HuH-7.5 (cell line): ENCODE results near the gene CBR1.
"Not testable (repeated sequence)": the region's sequence is repeated elsewhere in the genome, so short reads cannot be mapped to it uniquely, and the experiment has no call there.

Experiments
- DNase-seq: peaks from one replicate; pipeline ENCODE4 v3.0.0; 2011; ENCODE audit warnings: low spot score

Gene CBR1

DNA sequence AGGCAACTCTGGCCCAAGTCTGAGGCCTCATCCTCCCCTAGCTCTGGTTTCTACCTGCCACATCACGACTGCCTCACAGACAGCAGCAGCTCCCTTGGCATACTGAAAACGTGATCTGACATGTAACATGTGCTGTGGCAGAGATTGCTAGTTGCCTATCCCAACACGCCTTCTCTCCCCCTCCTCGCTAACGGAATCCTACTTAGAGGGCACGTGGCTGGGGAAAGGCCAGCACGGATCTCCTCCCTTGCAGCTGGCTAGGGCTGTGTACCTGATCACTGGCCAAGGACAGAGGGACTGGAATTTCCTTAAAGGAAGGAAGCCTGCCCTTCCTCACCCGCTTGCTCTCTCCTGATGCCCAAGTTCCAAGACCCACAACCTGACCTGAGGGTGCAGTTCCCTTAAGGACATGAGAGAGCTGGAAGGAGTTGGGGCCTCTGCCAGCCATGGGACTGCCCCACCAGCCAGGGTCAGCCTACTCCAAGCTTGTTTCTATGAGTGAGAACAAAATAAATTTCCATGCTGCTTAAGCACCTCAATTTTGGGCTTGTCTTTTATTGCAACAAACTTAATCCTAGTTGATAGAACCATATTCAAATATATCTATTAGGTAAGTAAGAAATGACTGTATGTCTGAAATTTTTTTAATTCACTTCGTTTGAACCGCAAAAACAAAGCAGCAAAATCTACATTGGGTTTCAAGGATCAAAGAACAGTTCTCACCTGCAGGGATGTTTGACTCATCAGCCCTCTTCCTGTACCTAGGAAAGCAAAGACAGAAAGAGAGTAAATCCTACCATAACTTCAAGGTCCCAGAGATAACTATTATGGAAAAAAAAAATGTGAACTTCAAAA is 16.7 kb upstream of the CBR1 start:
- DNase-seq: no peak

GRCh38 chr21:36053715-36054062 is 16.1 kb upstream of the CBR1 start:
- no peak for DNase-seq

- DNase-seq: no peak
These were observed 14.3 kb upstream of the CBR1 start for GRCh38 chr21:36055551-36055950.

DNA sequence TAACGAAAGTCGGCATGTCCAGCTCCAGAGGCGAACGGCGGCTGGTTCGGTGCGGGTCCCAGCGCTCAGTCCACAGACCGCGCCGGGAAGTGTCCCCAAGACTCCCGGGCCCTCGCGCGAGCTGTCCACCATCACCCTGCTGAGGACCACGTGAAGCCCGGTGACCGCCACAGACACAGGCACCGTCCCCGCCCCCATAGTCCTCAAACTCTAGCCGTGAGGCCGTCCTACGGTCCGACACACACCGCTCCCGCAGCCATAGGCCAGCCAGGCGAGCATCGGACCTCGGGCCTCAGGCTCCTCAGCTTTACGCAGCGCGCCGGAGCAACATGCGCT is 10.0 kb upstream of the CBR1 start:
- DNase-seq: peak; percentile 20

DNA sequence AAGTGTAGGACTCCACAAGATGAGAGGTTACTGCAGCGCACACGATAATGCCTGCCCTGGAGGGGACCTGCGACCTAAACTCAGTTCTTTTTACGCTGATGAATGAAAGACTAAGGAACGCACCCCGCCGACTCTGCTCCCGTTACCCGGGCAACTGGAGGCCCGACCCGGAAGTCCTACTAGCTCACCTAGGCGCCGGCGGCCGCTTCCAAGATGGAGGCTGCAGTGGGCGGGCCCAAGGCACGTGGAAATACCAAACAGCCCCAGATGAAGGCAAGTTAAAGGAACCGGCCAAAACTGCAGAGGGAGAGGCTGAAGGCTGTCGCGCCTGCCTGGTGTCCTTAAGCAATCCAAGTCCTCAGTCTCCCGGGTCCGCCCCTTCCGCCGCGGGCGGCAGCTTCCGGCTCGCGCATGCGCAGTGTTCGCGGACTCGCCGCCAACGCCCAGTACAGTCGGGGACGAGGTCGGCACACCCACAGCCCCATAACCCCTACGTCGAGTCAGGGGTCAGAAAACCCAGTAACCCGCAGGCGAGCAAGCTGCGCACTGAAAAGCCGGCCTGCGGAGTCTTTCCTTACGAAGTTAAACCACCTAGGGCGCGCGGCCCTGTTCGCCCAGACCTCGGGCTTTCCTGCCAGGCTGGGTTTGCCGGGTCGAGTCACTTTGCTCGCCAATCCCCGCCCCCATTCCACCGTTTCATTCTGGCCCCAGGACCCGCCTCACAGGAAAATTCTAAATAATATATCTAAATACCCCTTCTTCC is 9.5 kb upstream of the CBR1 start, which contains the start of gene SETD4:
Gene SETD4 (minus strand): TSS at position 368 of the 763 bp plus-strand sequence. CDS start 1,638 bp downstream, outside the sequence.
- peak; percentile 83 for DNase-seq

GRCh38 chr21:36061445-36061844 is 8.4 kb upstream of the CBR1 start:
- DNase-seq: no peak

DNA sequence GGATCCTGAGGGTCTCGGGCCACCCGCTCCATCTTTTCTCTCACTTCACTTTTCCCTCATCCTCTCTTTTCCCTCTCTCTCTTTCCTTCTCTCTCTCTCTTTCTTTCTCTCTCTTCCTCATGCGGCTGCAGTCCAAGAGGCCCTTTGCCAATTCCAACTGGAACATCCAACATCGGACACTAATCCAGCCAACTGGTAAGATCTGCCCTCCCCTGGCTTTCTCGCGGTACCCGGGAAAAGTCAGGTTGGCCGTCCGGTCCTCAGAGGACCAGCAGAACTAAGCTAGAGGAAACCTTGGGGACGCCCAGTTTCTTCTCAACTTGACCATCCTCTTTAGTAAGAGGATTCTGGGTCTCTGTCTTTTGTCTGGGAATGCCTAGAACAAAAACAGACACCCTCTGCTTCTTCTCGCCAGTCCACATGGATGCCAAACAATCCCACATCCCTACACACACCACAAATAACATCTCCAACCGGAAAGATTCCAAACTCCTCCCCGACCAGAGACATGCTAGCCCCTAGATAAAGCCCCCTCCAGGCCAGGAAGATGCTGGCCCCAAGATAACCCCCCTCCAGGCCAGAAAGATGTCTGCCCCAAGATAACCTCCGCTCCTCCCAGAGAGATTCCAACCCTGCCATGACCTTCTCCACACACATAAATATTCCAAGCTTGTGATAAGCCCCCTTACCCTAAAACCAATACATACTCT is 6.3 kb upstream of the CBR1 start:
- no peak for DNase-seq

DNA sequence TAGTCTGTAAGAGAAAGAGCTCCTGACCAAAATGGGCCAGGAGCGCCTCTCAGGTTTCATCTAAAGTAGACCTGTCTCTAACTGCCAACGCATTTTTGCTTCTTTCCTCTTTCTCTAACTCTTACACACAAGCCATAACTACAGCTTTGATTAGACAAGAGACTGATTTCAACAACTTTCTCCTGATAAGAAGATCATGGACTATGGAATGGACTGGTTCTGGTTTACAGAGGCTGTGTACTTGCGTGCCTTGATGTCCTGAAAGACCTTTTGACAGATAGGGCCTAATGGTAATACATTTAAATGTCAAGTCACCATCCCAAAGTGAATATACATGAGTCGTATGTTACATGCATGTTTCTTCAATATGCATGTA is 5.8 kb upstream of the CBR1 start:
- DNase-seq: no peak

DNA sequence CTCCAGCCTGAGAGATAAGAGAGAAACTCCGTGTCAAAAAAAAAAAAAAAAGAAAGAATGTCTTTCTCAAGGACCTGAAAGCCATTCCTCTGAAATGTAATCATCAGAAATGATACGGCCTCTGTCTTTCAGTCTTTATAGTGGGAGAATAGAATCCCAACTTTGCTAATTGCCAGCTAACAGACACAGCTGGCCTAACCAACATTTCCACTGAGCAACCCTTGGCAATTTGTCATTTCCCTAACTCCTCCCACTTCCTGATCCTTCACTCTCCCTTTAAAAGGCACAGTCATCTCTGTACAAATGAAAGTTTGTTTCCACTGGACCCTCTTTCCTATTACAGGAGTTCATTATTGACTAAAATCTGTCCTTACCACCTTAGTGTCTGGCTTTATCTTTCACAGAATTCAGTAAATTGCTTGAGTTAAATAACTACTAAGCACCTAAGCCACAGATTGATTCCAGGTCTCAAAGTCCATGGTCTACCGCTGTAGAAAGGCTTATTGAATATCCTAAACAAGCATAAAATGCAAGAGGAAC is 4.3 kb upstream of the CBR1 start:
- no peak for DNase-seq

GRCh38 chr21:36068748-36069398 is 951 bp upstream of the CBR1 start:
- DNase-seq: no peak

GRCh38 chr21:36070999-36071398 is 1.2 kb downstream of the CBR1 start:
- no peak for DNase-seq

DNA sequence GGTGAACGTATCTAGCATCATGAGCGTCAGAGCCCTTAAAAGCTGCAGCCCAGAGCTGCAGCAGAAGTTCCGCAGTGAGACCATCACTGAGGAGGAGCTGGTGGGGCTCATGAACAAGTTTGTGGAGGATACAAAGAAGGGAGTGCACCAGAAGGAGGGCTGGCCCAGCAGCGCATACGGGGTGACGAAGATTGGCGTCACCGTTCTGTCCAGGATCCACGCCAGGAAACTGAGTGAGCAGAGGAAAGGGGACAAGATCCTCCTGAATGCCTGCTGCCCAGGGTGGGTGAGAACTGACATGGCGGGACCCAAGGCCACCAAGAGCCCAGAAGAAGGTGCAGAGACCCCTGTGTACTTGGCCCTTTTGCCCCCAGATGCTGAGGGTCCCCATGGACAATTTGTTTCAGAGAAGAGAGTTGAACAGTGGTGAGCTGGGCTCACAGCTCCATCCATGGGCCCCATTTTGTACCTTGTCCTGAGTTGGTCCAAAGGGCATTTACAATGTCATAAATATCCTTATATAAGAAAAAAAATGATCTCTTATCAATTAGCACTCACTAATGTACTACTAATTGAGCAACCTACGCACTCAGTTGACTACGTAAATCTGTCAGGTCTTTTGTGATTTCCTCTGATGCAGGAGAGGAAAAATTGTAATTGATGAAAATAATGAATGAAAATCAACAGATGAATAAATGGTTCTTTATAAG is 2.8 kb downstream of the CBR1 start:
- no peak for DNase-seq

DNA sequence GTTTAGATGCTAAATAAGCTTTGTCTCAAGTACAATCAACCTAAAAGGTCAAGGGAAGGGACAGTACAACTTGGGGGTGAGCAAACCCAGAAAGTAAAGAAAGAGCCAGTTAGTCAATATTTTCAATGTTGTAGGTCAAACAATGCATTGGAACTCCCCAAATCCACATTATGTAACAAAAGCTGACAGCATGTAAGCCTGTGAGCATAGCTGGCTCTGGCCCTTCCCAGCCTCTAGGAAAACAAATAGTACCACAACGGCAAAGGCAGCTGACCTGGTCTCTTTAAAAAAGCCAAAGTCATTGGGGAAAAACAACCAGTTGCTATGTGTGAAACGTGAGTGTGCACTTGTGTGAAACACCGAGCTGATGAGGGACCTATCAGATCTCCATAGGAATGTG is 3.4 kb downstream of the CBR1 start:
- DNase-seq: no peak

- not testable (repeated sequence) for DNase-seq
These were observed 4.1 kb downstream of the CBR1 start for GRCh38 chr21:36073911-36074310.

GRCh38 chr21:36075171-36075570 is 5.3 kb downstream of the CBR1 start:
- no peak for DNase-seq

GRCh38 chr21:36075953-36076352 is 6.1 kb downstream of the CBR1 start:
- no peak for DNase-seq

DNA sequence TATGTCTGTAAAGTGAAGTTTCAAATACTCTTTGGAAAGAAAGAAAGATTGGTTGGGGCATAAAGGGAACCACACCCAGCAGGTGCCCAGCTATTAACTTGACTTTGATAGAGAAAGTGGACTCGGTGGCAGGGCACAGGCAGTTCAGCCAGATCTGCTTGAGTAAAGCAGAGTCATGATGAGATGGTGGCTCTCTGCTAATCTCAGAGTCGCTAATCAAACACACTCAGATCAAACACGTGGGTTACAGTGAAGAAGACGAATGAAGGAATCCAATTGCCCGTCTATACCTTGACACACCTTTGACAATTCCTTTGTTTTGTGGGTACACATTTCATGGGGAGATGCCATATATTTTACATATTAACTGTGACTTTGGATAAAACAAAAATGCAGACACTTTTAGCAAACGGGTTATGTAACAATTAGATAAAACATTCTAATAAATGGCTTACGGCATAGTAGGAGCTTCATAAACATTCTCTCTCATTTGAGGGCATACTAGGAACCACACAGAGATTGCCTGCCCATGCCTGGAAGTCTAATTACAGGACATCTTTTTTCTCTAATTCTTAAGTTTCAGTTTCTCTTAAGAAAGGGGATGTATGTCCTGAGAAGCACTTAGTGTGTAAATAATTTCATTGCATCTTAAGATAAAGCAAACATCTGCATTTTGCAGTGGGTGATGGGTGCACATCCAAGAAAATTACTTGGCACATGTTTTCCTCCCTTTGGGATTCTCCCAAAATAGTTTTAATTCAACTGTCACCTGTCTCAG is 7.2 kb downstream of the CBR1 start:
- DNase-seq: no peak

DNA sequence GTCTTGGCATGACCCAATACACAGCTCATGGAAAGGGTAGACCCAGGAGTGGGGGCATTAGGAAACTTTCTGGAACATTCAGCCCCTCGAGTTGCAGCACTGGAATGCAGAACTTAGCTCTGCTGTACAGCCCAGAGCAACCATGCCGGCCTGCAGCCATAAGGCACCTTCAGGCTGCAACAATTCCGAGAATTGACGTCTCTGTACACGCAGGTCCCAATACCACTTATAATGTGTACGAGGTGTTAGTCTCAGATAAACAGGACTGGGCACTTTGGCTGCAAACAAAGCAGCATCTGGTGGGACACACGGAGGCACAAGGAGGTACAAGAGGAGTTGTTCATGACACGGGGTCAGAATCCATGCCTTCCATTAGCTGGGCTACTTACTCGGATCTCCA is 7.9 kb downstream of the CBR1 start:
- DNase-seq: no peak

DNA sequence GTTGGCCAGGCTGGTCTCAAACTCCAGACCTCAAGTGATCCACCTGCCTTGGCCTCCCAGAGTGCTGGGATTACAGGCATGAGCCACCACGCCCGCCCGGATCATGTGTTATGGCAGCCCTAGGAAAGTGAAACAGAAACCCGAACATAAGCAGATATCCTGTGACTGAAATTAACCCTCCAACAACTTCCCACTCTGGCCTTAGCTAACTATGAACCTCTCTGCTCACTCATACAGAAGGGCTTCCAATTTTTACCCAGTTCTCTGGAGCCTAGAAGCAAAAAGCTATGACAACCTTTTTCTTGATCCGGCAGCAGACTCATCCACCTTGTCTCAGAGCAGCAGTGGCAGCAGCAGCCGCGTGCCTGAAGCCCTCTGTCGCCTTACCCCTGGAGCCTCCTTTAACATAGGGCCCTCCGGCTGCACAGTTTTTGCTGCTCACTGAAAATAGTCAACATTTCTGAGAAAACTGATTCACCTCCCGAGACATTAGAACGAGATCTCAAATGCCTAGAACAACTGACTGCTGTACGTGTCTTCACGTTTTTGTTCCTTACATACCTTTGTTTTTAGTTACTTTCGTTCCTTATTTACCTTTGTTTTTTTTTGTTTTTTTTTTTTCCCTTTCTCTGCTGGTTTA is 9.3 kb downstream of the CBR1 start:
- no peak for DNase-seq

GRCh38 chr21:36079671-36080070 is 9.8 kb downstream of the CBR1 start:
- DNase-seq: no peak
